Gastroesophageal sphincter (tissue), 3 donors: ENCODE measurements around the gene GDAP2.

Experiments
- CTCF ChIP-seq, 4 experiments: fragments of 200-600 bp in 2 of 4; fragments of 450-650 bp in 2 of 4; sonication (generic) in 1 of 4; IDR thresholded peaks; one replicate each; pipeline ENCODE4 v1.5.1; 2017 to 2019; ENCODE audit warnings: antibody characterized with exemption in 4 of 4, mild to moderate bottlenecking in 2 of 4, moderate library complexity in 2 of 4
- POLR2A ChIP-seq, 2 donors: fragments of 450-650 bp; IDR thresholded peaks; one replicate each; pipeline ENCODE4 v1.6.1; 2017; ENCODE audit warnings: antibody characterized with exemption in 2 of 2, mild to moderate bottlenecking in 2 of 2, moderate library complexity in 1 of 2

- TF ChIP-seq POLR2A (IDR thresholded peaks at IDR 0.05) (no peak), CTCF (IDR thresholded peaks at IDR 0.05) (no peak)
Measured at GRCh38 chr1:117851687-117852086, 77.7 kb downstream of the GDAP2 start.
